SHP77 treated with DMSO at 0.1 percent for 48 hours (cell line): ENCODE results near the gene BSCL2.
"Not testable (repeated sequence)": the region's sequence is repeated elsewhere in the genome, so short reads cannot be mapped to it uniquely, and the experiment has no call there.

ENCODE experiments used
- DNase-seq: peaks from one replicate; lab custom pipeline; 2025; lab: John Stamatoyannopoulos, UW

Gene BSCL2

DNA sequence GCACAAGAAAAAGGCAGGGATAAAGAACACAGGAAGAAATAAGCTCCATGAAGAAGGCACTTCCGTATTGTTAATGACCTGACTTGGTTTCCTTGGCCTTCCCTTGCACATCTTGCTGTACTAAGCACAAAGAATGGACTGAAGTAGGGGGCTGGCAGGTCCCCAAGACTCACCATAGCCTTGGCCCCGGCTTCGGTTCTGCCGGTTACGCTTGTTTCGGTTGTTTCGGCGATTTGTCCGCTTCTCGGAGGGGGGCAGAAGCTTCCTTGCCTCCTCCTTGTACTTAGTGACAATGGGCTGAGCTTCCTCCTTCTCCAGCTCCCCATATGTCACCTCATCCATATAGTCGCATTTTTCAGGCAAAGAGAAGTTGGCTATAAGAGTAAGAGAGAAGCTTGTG is 9.6 kb upstream of the BSCL2 start:
- no peak for DNase-seq

DNA sequence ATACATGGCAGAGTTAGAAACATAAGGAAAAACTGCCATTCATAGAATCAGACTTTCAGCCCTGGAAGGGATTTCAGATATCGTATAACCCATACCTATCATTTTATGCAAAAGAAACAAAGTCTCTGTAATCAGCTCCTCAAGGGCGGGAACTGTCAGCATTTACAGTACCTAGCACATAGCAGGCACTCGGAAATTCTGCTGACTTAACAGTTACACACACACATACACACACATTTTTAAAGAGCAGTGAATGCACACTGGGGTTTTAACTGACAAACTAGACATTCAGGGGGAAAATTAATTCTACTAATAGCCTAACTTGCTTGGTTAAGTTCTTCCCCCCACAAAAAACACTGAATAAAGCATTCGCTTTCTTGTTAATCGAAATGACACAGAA is 9.0 kb upstream of the BSCL2 start:
- DNase-seq: no peak

DNA sequence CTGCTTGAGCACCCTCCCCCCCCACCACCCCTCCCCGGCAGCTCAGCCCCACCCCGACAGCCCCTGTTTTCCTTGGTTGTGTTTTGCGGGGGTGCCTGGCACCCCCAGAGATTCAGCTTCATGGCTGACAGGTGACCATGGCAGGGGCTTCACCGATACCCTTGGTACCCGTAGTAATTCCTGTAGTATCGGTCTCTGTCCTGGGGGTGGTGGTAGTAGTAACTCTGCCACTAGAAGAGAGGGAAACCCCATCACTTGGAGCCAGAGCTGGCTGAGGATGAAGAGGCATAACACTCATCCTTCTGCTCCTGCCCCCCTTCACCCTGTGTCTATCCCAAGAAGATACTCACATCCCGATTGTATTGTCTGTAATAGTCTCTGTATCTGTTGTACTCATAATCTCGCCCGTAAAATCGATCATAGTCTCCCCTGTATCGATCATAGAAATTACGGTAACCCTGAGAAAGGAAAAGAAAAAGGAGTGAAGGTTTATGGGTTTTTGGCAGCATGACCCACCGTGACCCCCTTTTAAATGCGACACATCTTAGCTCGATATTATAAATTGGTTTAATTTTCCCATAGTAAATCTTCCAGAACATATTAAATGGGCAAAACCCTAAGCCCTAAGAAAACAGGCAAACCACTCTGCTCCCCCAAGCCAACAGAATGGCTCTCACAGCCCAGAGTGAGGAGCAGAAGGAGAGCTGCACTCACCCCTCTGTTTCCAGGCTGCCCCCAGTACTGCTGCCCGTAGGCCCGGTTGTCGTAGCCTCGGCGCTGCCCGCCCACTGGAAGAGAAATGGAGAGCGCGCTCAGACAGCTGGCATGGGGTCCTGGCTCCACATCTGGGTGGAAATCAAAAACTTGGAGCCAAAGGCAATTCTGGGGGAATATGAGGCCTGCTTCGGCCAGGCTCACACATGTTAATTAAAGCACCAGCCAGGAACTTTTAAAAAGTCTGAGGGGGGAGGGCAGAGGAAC is 8.2 kb upstream of the BSCL2 start:
- DNase-seq: no peak

- no peak for DNase-seq
Observed at GRCh38 chr11:62713343-62713742, 6.1 kb upstream of the BSCL2 start.

- no peak for DNase-seq
Observed at GRCh38 chr11:62712861-62713260, 5.6 kb upstream of the BSCL2 start.

DNA sequence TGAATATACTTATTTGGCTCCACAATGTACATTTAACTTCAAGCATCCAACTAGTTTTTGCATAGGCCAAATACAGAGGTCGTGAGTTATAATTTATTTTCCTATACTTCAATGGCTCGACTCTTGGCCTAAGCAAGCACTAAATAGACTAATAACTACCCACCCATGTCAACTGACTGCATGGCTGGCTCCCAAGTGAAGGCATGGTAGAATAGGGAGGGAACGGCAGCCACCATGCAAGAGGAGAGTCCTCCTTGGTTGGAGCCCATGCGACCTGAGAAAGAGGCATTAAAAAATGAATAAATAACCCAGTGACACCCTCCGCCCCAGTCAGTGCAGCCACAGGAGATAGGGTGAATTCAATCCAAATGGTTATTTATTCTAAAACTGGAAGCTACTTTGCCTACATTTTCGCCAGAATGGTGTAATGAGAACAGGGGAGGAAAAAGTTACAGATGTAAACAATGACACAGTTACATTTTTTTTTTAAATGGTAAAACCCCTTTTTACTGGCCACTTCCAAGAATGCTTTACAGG is 5.1 kb upstream of the BSCL2 start:
- DNase-seq: no peak

DNA sequence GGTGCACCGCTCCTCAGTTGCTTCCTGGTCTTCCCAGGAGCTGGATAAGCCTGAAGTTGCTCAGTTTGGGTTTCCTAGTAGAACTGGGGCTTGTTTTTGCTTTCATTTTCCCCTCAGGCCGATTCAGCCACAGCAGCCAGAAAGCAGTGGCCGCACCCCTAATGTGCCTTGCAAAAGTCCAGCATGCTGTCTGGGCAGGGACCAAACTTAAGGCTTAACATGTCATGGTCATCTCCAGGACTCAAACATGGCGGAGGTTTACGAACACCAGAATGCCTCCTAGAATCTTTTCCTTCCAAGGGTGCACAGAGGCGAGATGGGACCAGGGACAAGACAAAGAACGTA is 2.7 kb upstream of the BSCL2 start:
- no peak for DNase-seq

DNA sequence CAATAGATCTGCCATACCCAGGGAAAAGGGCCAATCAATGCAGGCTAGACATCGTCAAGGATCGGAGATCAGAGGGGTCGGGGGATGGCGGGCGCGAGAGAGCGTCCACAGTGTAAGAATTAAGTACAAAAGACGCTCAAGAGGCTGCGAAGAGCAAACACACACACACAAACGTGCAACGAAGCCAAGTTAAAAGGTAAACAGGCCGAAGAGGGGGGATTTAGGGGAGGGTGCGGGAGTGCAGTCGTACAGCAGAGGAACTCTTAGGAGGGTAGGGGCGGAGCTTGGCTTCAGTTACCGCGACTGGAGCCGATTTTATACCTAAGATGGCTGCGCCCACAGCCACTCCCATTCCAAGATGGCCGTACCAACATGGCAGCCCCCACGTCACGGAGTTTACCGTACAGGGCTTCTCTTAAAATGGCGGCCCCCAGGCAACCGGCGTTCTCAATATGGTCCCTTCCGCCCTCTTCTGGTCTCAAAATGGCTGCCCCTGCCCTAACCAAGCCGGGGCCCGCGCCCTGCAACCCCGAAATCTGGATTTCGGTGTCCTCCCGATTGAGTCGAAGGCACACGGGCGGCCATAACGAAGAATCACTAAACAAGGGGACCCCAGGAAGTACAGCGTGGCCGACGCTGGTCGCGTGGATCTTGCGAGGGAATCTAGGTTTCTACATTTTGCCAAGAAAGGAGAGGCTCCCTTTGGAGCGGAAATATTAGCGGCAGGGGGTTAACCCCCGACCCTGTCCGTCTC is 2.2 kb upstream of the BSCL2 start:
- DNase-seq: peak; percentile 92

DNA sequence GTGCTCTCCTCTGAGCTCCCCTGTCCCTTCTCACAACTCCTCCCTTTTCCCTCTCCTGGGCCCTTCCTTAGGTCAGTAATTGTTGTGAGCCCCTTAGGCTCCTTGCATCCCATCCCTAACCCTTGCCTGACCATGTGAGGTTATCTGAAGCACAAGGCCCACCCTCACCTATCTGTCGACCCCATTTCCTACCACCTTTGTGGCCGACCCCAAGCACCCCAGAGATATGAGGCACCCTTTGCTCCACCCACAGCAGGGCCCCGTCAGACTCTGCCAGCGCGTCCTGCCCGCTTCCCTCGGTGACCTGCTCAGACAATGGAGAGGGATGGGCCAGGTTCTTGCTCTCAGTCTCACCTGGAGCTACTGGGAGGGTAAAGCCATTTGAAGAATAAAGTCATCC is 1.6 kb upstream of the BSCL2 start:
- no peak for DNase-seq

GRCh38 chr11:62708392-62708791 is 1.2 kb upstream of the BSCL2 start:
- DNase-seq: no peak

GRCh38 chr11:62706850-62707247 is 375 bp downstream of the BSCL2 start:
- no peak for DNase-seq

DNA sequence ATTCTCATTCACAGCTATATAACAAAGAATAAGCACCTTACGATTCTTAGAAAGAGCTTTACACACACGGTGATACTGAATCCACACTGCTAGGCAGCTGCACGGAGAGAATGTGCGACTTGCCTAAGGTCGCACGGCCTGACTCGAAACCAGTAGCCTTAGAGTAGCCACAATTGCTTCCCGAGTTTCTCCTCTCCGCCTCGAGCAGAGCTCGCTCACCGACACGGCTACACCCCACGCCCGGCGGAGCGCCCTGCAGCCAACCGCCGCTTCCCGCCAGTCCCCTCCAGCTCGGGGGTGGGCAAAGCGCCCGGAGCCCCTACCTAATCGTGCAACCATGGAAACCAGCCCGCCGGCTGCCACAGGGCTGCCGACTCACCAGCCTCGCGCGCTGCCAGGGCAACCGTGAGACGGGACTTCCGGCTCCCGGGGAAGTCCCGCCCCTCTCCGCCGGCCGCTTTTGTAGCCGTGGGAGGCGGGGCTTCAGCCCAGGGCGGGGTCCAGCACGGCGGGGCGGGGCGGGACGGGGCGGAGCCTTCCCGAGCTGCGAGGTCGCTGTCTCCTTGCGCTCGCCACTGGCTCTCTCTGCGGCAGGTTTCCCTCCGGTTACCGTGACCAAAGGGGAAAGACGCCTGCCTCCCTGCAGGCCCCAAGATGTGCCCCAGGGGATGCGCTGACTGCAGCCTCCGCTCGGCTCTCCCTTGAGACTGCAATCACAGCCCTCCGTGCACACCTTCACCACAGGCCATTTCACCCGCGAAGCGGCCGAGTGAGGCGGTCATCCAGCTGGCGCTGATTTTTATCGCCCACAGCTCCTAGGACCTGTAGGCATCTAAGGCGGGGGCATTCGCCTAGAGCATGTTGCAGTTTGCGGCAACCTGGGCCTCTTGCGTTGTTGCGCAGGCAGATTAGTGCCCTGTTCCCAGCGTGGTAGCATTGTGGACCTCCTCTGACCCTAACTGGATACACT is 1.1 kb downstream of the BSCL2 start:
- DNase-seq: peak; percentile 76

DNA sequence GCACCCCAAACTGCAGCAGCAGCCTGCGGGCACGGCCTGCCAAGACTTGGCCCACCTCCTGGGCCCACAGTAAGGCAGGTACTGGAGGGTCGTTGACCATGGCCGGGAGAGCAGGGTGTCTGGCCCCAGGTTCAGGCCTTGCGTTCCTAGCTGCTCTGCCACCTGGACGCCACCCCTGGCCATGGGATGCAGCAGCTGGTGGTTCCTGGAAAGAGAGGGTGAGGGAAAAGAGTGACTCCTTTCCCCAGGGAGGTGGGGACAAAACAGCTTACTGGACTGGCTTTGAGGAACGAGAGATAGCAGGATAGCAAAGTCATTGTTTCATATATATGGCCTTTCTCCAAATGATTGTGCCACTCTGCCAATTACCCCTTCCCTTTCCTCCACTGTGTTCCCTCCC is 1.8 kb downstream of the BSCL2 start:
- DNase-seq: peak; percentile 9

DNA sequence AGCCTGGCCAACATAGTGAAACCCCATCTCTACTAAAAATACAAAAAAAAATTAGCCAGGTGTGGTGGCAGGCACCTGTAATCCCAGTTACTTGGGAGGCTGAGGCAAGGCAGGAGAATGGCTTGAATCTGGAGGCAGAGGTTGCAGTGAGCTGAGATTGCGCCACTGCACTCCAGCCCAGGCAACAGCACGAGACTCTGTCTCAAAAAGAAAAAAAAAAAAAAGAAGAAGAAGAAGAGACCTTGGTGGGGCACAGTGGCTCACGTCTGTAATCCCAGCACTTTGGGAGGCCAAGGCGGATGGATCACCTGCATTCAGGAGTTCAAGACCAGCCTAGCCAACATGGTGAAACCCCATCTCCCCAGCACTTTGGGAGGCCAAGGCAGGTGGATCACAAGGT is 3.3 kb downstream of the BSCL2 start:
- DNase-seq: not testable (repeated sequence)

DNA sequence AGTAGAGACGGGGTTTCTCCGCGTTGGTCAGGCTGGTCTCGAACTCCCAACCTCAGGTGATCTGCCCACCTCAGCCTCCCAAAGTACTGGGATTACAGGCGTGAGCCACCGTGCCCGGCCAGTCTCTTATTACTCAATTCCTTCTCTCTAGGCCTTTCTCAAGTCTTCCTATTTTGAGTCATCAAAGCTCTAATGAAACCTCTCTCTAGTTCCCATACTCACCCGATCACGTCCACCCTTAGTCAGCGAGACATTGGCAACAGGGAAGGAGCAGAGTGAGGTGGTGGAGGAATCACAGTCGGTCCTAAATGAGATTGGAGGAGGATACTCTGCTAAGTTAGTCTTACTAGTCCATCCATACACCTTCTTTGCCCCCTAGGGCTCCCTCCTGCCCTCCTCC is 5.0 kb downstream of the BSCL2 start:
- DNase-seq: no peak

DNA sequence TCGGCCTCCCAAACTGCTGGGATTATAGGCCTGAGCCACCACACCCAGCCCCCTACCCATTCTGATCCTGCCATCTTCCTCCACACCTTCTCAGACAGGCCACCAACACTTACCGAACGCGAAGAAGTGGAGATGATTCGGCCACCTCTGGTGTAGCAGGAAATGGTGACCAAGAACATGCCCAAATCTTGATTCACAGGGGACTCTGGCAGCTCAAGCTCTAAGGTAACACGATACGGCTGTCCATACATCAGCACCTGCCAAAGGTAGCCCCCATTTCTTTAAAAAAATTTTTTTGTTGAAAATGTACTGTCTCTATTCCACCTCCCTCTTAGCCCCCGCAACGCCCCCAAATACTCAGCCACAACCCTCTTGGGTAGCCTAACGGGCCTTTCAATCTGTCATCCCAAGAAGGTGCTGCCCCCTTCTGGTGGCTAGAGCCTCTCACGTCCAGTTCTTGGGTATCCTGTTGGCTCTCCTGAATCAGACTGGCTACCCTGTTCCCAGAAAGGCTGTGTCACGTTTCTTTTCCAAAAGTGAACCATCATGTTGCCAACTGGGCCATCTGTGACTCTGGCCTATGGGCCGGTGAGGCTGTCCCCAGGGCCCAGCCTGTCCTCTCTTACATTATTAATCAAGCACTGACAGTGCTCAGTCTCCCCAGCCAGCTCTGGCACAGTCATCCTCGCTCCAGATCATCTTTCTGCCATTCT is 12.6 kb downstream of the BSCL2 start:
- peak; percentile 29 for DNase-seq

- not testable (repeated sequence) for DNase-seq
Observed at GRCh38 chr11:62693624-62694023, 13.6 kb downstream of the BSCL2 start.

GRCh38 chr11:62689421-62690183 is 17.6 kb downstream of the BSCL2 start, which contains the start of gene LRRN4CL:
LRRN4CL (minus strand) TSS chr11:62689530; CDS start chr11:62688508, 1,022 bp downstream.
- no peak for DNase-seq

DNA sequence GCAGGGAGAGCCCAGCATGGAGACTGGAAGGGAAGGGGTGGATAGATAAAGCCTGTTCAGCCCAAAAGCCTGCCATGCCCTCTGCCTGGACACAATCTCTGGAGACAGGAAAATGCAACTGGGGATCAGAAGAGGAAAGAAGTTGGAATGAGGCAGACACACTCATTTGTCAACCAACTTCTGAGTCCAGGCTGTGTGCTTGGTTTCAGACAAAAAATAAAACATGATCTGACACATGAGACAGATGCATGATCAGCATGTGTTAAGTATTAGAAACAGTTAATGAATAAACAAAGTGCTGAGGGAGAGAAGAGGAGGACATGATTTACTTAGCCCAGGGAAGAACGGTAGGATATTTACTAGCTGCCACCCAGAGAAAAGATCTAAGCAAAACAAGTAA is 18.7 kb downstream of the BSCL2 start:
- DNase-seq: no peak
